A673 (cell line): ENCODE data around the gene KCTD21. TPM values are rescaled to one million over a fixed set of nuclear protein-coding genes. Genes with fewer than 3 reads are reported as not detected.

ENCODE experiments used
- BruUV-seq: library from RNA; stranded (reverse); fragments of 400-500 nt; replicated peaks from 2 replicates; lab custom pipeline; 2021; lab: Mats Ljungman, UMichigan
- CTCF ChIA-PET: fragments of 300-600 bp; sonication (Branson Sonifier 250); formaldehyde crosslinking; loops from one replicate; lab custom pipeline; 2022; ENCODE audit warnings: antibody characterized with exemption; lab: Charles Lee
- POLR2A ChIA-PET: fragments of 300-600 bp; sonication (Branson Sonifier 250); formaldehyde crosslinking; loops from one replicate; lab custom pipeline; 2022; ENCODE audit warnings: antibody characterized with exemption; ENCODE audit not compliant: low non-redundant PET; lab: Charles Lee
- DNase-seq: peaks from one replicate; pipeline ENCODE4 v3.0.0-alpha.2; 2015; ENCODE audit warnings: low spot score
- H3K27ac ChIP-seq: fragments of 200-600 bp; sonication (generic); 2 replicates; pipeline ENCODE4 v1.5.1; 2016; ENCODE audit warnings: mixed run types, low read depth, mild to moderate bottlenecking, mixed read lengths, antibody characterized with exemption, low read length; ENCODE audit not compliant: poor library complexity, severe bottlenecking
- H3K27me3 ChIP-seq: fragments of 200-600 bp; sonication (generic); replicated peaks from 2 replicates; pipeline ENCODE4 v1.6.1; 2017; ENCODE audit warnings: mixed run types, low read depth, mild to moderate bottlenecking, mixed read lengths, antibody characterized with exemption, low read length; ENCODE audit not compliant: insufficient read depth, poor library complexity
- H3K36me3 ChIP-seq: fragments of 200-600 bp; sonication (generic); 2 replicates; pipeline ENCODE4 v1.6.1; 2016; ENCODE audit warnings: mixed run types, mild to moderate bottlenecking, mixed read lengths, antibody characterized with exemption, low read length; ENCODE audit not compliant: insufficient read depth, poor library complexity, severe bottlenecking
- H3K4me1 ChIP-seq: fragments of 200-600 bp; sonication (generic); 2 replicates; pipeline ENCODE4 v1.6.1; 2017; ENCODE audit warnings: mixed run types, mild to moderate bottlenecking, mixed read lengths, antibody characterized with exemption, low read length; ENCODE audit not compliant: insufficient read depth, poor library complexity, severe bottlenecking
- H3K4me3 ChIP-seq: fragments of 200-600 bp; sonication (generic); 2 replicates; pipeline ENCODE4 v1.5.1; 2016; ENCODE audit warnings: low read depth, mixed run types, mild to moderate bottlenecking, mixed read lengths, low read length; ENCODE audit not compliant: poor library complexity, severe bottlenecking
- H3K9me3 ChIP-seq: fragments of 200-600 bp; sonication (generic); 2 replicates; pipeline ENCODE4 v1.6.1; 2016; ENCODE audit warnings: mixed run types, low read depth, mild to moderate bottlenecking, mixed read lengths, antibody characterized with exemption, low read length; ENCODE audit not compliant: poor library complexity, severe bottlenecking
- CTCF ChIP-seq: fragments of 300-800, 200-600 bp; sonication (generic); conservative IDR thresholded peaks from 2 replicates; pipeline ENCODE4 v1.5.1; 2017; ENCODE audit warnings: low read depth, mild to moderate bottlenecking, antibody characterized with exemption, low read length, moderate library complexity, mixed read lengths
- EZH2 ChIP-seq: fragments of 200-600 bp; sonication (generic); IDR thresholded peaks from 2 replicates; pipeline ENCODE4 v1.6.1; 2017; ENCODE audit warnings: borderline replicate concordance, low read depth, mild to moderate bottlenecking, mixed read lengths, antibody characterized with exemption, low read length; ENCODE audit not compliant: poor library complexity, severe bottlenecking
- intact Hi-C: fragments of 100-400 bp; cut with micrococcal nuclease; formaldehyde crosslinking; loops from one replicate; pipeline ENCODE4 v1.10.0; 2022; ENCODE audit not compliant: unreplicated experiment
- total RNA-seq: library from RNA; stranded (reverse); gene quantifications from 2 replicates; pipeline ENCODE4 v1.2.3, GENCODE V29; 2021

KCTD21 gene
- total RNA-seq, 1 experiment from 2014 or later = 3.5 TPM

- CTCF ChIA-PET = no interaction called here
- intact Hi-C loops = no loop called here
- Histone ChIP-seq H3K27me3 (no peaks in the 10 kb centered on the region), H3K9me3 (no peaks in the 10 kb centered on the region), H3K27ac (no peak overlapping the region), H3K4me1 (no peaks in the 10 kb centered on the region), H3K36me3 (no peaks in the 10 kb centered on the region), H3K4me3 (no peak overlapping the region)
- no peak for DNase-seq
- BruUV-seq = no TSS peak
- TF ChIP-seq EZH2 (no peak), CTCF (no peak)
- POLR2A ChIA-PET = no interaction called here
Measured at GRCh38 chr11:78181185-78181584, 7.2 kb downstream of the KCTD21 start.

GRCh38 chr11:78180751-78181150 is 7.7 kb downstream of the KCTD21 start:
- TF ChIP-seq EZH2 (no peak), CTCF (no peak)
- POLR2A ChIA-PET = no interaction called here
- H3K27ac ChIP-seq = no peak overlapping the region
- H3K36me3 ChIP-seq = no peaks in the 10 kb centered on the region
- DNase-seq = no peak
- BruUV-seq = no TSS peak
- H3K9me3 ChIP-seq = no peaks in the 10 kb centered on the region
- no peaks in the 10 kb centered on the region for H3K27me3 ChIP-seq
- H3K4me1 ChIP-seq = no peaks in the 10 kb centered on the region
- CTCF ChIA-PET = no interaction called here
- no peak overlapping the region for H3K4me3 ChIP-seq
- intact Hi-C loops = no loop called here

GRCh38 chr11:78179459-78180071 is 8.9 kb downstream of the KCTD21 start:
- TF ChIP-seq EZH2 (no peak), CTCF (no peak)
- intact Hi-C loops = no loop called here
- H3K4me1 ChIP-seq = no peaks in the 10 kb centered on the region
- H3K36me3 ChIP-seq = no peaks in the 10 kb centered on the region
- no peaks in the 10 kb centered on the region for H3K9me3 ChIP-seq
- no peak overlapping the region for H3K4me3 ChIP-seq
- H3K27me3 ChIP-seq = no peaks in the 10 kb centered on the region
- no TSS peak for BruUV-seq
- no peak overlapping the region for H3K27ac ChIP-seq
- ChIA-PET CTCF (no interaction called here), POLR2A (no interaction called here)
- DNase-seq = no peak
